ENCODE data around the gene PCDH9.

DNA sequence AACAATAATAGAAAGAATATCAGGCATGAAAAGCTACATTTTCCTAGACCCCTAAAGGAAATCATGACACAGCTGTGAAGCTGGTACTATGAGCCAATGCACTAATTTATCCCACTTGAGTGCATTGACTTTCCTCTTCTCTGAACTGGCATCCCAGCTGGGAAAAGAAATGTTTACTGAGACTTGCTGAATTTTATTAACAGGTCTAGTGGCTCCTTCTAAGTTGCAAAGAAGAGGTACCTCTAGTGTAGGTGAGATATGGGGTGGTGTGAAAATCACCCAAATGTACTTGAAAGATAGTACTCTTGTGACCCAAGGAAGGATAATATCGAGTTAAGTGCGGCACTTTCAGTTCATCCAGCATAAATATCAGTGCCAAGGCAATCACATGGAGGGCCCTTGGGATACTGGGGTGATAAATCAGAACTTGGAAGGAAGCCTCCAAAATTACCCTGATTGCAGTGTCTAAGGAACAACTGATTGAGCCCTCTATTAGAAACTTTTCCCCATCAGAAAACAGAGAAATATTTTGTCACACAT is 369.2 kb downstream of the PCDH9 start:
- TF ChIP-seq, protein P1, sequence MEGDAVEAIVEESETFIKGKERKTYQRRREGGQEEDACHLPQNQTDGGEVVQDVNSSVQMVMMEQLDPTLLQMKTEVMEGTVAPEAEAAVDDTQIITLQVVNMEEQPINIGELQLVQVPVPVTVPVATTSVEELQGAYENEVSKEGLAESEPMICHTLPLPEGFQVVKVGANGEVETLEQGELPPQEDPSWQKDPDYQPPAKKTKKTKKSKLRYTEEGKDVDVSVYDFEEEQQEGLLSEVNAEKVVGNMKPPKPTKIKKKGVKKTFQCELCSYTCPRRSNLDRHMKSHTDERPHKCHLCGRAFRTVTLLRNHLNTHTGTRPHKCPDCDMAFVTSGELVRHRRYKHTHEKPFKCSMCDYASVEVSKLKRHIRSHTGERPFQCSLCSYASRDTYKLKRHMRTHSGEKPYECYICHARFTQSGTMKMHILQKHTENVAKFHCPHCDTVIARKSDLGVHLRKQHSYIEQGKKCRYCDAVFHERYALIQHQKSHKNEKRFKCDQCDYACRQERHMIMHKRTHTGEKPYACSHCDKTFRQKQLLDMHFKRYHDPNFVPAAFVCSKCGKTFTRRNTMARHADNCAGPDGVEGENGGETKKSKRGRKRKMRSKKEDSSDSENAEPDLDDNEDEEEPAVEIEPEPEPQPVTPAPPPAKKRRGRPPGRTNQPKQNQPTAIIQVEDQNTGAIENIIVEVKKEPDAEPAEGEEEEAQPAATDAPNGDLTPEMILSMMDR (conservative IDR thresholded peaks at IDR 0.05; ENCODE audit: low read length), result no peak
- no peak for TF ChIP-seq EZH2phosphoT487 (IDR thresholded peaks at IDR 0.05; ENCODE audit: borderline replicate concordance)

Data from Loucy (cell line).